HepG2 (cell line): ENCODE data around the gene PDHX. TPM values are rescaled to one million over a fixed set of nuclear protein-coding genes. Genes with fewer than 3 reads are reported as not detected.

Experiments used
- KAT7 ChIP-seq: IDR thresholded peaks from 2 replicates; pipeline ENCODE4 v1.6.1; 2018; ENCODE audit warnings: borderline replicate concordance, missing compliant biosample characterization
- KDM1A ChIP-seq: IDR thresholded peaks from 2 replicates; pipeline ENCODE4 v1.6.1; 2016; ENCODE audit warnings: missing compliant biosample characterization
- MIXL1 ChIP-seq: IDR thresholded peaks from 2 replicates; pipeline ENCODE4 v1.6.1; 2016
- MLLT10 ChIP-seq: sonication (generic); formaldehyde crosslinking; IDR thresholded peaks from 2 replicates; pipeline ENCODE4 v1.4.0; 2020; ENCODE audit warnings: missing genetic modification reagents
- MTA3 ChIP-seq: sonication (generic); formaldehyde crosslinking; IDR thresholded peaks from 2 replicates; pipeline ENCODE4 v1.4.0; 2020; ENCODE audit warnings: missing genetic modification reagents
- MYNN ChIP-seq: sonication (generic); formaldehyde crosslinking; IDR thresholded peaks from 2 replicates; pipeline ENCODE4 v1.4.0; 2020; ENCODE audit warnings: mild to moderate bottlenecking, low read depth, missing genetic modification reagents
- PRPF4 ChIP-seq: fragments of 200-400 bp; formaldehyde crosslinking; IDR thresholded peaks from 2 replicates; pipeline ENCODE4 v1.6.1; 2016; ENCODE audit warnings: low read length, low read depth; ENCODE audit not compliant: poor library complexity, severe bottlenecking
- RARG ChIP-seq: sonication (generic); formaldehyde crosslinking; IDR thresholded peaks from 2 replicates; pipeline ENCODE4 v1.4.0; 2020; ENCODE audit warnings: low read depth, mild to moderate bottlenecking, missing genetic modification reagents
- RBM39 ChIP-seq: fragments of 200-400 bp; formaldehyde crosslinking; IDR thresholded peaks from one replicate; pipeline ENCODE4 v1.6.1; 2018; ENCODE audit warnings: antibody characterized with exemption, mild to moderate bottlenecking, low read depth, low read length; ENCODE audit not compliant: poor library complexity, severe bottlenecking
- ZNF274 ChIP-seq: sonication (generic); formaldehyde crosslinking; IDR thresholded peaks from 2 replicates; pipeline ENCODE4 v1.5.1; 2020; ENCODE audit warnings: mild to moderate bottlenecking, missing genetic modification reagents
- ZNF331 ChIP-seq: sonication (generic); formaldehyde crosslinking; IDR thresholded peaks from 2 replicates; pipeline ENCODE4 v1.4.0; 2020; ENCODE audit warnings: missing genetic modification reagents
- ZNF496 ChIP-seq: sonication (generic); formaldehyde crosslinking; IDR thresholded peaks from 2 replicates; pipeline ENCODE4 v1.8.1; 2023; ENCODE audit warnings: mild to moderate bottlenecking, moderate library complexity, missing genetic modification reagents; ENCODE audit not compliant: insufficient replicate concordance
- ZNF761 ChIP-seq: sonication (generic); formaldehyde crosslinking; conservative IDR thresholded peaks from 2 replicates; pipeline ENCODE4 v1.4.0; 2020; ENCODE audit warnings: mild to moderate bottlenecking, missing genetic modification reagents
- ZNF792 ChIP-seq: IDR thresholded peaks from 2 replicates; pipeline ENCODE4 v1.6.1; 2016
- ZSCAN9 ChIP-seq: IDR thresholded peaks from 2 replicates; pipeline ENCODE4 v1.6.1; 2016; ENCODE audit warnings: borderline replicate concordance
- polyA plus RNA-seq, 8 experiments: library from polyadenylated mRNA; depleted of rRNA in 3 of 8; stranded (reverse) in 7 of 8; unstranded in 1 of 8; fragments of >200 nt; fragmentation: Illumina TruSeq in 4 of 8; extraction: Trizol in 4 of 8; gene quantifications; 2 replicates each; pipeline versions ENCODE4 v1.2.1 to v1.2.3, GENCODE V29; 2011 to 2016; ENCODE audit warnings: low read depth in 4 of 8, missing spikeins in 1 of 8, mixed read lengths in 1 of 8; ENCODE audit not compliant: insufficient read depth in 1 of 8
- total RNA-seq, 5 experiments: library from RNA; depleted of rRNA; stranded (reverse); fragments of >200 nt; fragmentation: Illumina TruSeq; extraction: Trizol; gene quantifications; 2 replicates each; pipeline ENCODE4 v1.2.3, GENCODE V29; 2016; ENCODE audit warnings: low read depth in 1 of 5
- TF ChIP-seq, protein P1 (sequence below): sonication (generic); formaldehyde crosslinking; IDR thresholded peaks from 2 replicates; pipeline ENCODE4 v1.4.0; 2020; ENCODE audit warnings: missing genetic modification reagents, borderline replicate concordance
- TF ChIP-seq, protein P2 (sequence below): sonication (generic); formaldehyde crosslinking; IDR thresholded peaks from 2 replicates; pipeline ENCODE4 v1.4.0; 2020; ENCODE audit warnings: missing genetic modification reagents, borderline replicate concordance
- TF ChIP-seq, protein P3 (sequence below): sonication (generic); formaldehyde crosslinking; IDR thresholded peaks from 2 replicates; pipeline ENCODE4 v1.4.0; 2020; ENCODE audit warnings: missing genetic modification reagents, borderline replicate concordance
- TF ChIP-seq, protein P4 (sequence below): sonication (generic); formaldehyde crosslinking; IDR thresholded peaks from 2 replicates; pipeline ENCODE4 v1.5.0; 2020; ENCODE audit warnings: missing genetic modification reagents, mild to moderate bottlenecking, borderline replicate concordance

The PDHX gene
- total and polyA plus RNA-seq, 2 of the 13 experiments (the other 11 are each of a cell fraction or from before 2014, with no cell fraction given): 41.0 to 73.8 TPM

DNA sequence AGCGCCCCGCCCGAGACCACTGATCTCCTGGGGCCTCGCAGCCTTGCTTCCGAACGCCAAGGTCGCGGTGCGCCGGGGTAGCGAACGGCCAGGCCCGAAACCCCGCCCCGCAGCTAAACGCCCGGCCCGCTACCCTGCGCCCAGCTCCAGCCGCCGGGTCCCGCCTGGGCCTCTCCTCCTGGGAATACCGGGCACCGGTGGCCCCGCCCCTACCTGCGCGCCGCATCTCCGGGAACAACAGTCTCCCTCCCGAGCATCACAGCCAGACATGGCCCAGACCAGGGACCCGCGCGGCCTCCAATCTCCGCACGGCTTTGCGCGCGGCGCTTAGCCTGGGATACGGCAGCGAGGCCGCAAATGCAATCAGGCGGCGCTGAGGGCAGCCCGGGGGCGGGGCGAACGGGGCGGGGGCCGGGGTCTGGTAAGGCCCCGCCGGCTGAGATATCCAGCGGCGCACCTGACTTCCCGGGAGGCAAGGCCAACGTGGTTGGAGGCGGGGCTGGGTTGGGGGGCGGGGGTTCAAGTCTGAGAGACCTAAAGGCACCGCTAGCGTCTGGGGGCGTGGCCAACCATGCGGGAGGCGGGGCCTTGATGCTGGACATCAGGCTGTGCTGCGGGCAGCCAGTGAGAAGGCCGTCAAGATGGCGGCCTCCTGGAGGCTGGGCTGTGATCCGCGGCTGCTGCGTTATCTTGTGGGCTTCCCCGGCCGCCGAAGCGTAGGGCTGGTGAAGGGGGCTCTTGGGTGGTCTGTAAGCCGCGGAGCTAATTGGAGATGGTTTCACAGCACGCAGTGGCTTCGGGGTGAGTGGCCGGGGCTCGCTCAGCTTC, at the start of gene PDHX, which contains the start of gene APIP (continued):
- TF ChIP-seq, protein P1, sequence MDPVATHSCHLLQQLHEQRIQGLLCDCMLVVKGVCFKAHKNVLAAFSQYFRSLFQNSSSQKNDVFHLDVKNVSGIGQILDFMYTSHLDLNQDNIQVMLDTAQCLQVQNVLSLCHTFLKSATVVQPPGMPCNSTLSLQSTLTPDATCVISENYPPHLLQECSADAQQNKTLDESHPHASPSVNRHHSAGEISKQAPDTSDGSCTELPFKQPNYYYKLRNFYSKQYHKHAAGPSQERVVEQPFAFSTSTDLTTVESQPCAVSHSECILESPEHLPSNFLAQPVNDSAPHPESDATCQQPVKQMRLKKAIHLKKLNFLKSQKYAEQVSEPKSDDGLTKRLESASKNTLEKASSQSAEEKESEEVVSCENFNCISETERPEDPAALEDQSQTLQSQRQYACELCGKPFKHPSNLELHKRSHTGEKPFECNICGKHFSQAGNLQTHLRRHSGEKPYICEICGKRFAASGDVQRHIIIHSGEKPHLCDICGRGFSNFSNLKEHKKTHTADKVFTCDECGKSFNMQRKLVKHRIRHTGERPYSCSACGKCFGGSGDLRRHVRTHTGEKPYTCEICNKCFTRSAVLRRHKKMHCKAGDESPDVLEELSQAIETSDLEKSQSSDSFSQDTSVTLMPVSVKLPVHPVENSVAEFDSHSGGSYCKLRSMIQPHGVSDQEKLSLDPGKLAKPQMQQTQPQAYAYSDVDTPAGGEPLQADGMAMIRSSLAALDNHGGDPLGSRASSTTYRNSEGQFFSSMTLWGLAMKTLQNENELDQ: no peak
- TF ChIP-seq ZNF274 (CRISPR knock-in tag) (peak; percentile 81; the same call in 1 of the 2 replicates), ZNF496 (CRISPR knock-in tag) (no peak), MLLT10 (CRISPR knock-in tag) (no peak), KAT7 (CRISPR knock-in tag) (peak; percentile 93), ZNF331 (CRISPR knock-in tag) (peak; percentile 52; the same call in 1 of the 2 replicates), MTA3 (CRISPR knock-in tag) (no peak), MYNN (CRISPR knock-in tag) (no peak), ZNF792 (no peak), RARG (0 out of 2 replicates have a peak, but pooled peaks have one; percentile 73), KDM1A (peak; percentile 14; the same call in 1 of the 2 replicates), RBM39 (no peak), ZNF761 (no peak), ZSCAN9 (CRISPR knock-in tag) (no peak; the same call in none of the 2 replicates), MIXL1 (peak; percentile 3; the same call in 1 of the 2 replicates), PRPF4 (no peak)
- TF ChIP-seq, protein P2, sequence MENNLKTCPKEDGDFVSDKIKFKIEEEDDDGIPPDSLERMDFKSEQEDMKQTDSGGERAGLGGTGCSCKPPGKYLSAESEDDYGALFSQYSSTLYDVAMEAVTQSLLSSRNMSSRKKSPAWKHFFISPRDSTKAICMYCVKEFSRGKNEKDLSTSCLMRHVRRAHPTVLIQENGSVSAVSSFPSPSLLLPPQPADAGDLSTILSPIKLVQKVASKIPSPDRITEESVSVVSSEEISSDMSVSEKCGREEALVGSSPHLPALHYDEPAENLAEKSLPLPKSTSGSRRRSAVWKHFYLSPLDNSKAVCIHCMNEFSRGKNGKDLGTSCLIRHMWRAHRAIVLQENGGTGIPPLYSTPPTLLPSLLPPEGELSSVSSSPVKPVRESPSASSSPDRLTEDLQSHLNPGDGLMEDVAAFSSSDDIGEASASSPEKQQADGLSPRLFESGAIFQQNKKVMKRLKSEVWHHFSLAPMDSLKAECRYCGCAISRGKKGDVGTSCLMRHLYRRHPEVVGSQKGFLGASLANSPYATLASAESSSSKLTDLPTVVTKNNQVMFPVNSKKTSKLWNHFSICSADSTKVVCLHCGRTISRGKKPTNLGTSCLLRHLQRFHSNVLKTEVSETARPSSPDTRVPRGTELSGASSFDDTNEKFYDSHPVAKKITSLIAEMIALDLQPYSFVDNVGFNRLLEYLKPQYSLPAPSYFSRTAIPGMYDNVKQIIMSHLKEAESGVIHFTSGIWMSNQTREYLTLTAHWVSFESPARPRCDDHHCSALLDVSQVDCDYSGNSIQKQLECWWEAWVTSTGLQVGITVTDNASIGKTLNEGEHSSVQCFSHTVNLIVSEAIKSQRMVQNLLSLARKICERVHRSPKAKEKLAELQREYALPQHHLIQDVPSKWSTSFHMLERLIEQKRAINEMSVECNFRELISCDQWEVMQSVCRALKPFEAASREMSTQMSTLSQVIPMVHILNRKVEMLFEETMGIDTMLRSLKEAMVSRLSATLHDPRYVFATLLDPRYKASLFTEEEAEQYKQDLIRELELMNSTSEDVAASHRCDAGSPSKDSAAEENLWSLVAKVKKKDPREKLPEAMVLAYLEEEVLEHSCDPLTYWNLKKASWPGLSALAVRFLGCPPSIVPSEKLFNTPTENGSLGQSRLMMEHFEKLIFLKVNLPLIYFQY (CRISPR knock-in tag): peak; percentile 98
- TF ChIP-seq, protein P3, sequence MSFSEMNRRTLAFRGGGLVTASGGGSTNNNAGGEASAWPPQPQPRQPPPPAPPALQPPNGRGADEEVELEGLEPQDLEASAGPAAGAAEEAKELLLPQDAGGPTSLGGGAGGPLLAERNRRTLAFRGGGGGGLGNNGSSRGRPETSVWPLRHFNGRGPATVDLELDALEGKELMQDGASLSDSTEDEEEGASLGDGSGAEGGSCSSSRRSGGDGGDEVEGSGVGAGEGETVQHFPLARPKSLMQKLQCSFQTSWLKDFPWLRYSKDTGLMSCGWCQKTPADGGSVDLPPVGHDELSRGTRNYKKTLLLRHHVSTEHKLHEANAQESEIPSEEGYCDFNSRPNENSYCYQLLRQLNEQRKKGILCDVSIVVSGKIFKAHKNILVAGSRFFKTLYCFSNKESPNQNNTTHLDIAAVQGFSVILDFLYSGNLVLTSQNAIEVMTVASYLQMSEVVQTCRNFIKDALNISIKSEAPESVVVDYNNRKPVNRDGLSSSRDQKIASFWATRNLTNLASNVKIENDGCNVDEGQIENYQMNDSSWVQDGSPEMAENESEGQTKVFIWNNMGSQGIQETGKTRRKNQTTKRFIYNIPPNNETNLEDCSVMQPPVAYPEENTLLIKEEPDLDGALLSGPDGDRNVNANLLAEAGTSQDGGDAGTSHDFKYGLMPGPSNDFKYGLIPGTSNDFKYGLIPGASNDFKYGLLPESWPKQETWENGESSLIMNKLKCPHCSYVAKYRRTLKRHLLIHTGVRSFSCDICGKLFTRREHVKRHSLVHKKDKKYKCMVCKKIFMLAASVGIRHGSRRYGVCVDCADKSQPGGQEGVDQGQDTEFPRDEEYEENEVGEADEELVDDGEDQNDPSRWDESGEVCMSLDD (CRISPR knock-in tag): peak; percentile 38; the same call in 1 of the 2 replicates
- TF ChIP-seq, protein P4, sequence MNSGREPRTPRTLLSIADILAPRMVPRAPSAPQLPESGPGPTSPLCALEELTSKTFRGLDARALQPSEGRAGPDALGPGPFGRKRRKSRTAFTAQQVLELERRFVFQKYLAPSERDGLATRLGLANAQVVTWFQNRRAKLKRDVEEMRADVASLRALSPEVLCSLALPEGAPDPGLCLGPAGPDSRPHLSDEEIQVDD: no peak
